NCI-H187 (cell line): ENCODE results near the gene SPEF2.
"Not testable (repeated sequence)": the region's sequence is repeated elsewhere in the genome, so short reads cannot be mapped to it uniquely, and the experiment has no call there.

Source experiments
- DNase-seq, 2 experiments: peaks; one replicate each; lab custom pipeline; 2025; lab: John Stamatoyannopoulos, UW

Gene SPEF2

GRCh38 chr5:35823347-35824098 is 205.9 kb downstream of the SPEF2 start:
- no peak for DNase-seq

GRCh38 chr5:35826056-35826455 is 208.4 kb downstream of the SPEF2 start:
- DNase-seq, result no peak

- DNase-seq, result no peak
Measured at GRCh38 chr5:35826554-35826953, 208.9 kb downstream of the SPEF2 start.

- DNase-seq, result no peak
Measured at GRCh38 chr5:35828082-35828598, 210.5 kb downstream of the SPEF2 start.

- no peak for DNase-seq
Measured at GRCh38 chr5:35830587-35830986, 212.9 kb downstream of the SPEF2 start.

- DNase-seq, result no peak
Measured at GRCh38 chr5:35832762-35833161, 215.1 kb downstream of the SPEF2 start.

GRCh38 chr5:35833224-35833623 is 215.6 kb downstream of the SPEF2 start:
- no peak for DNase-seq

- no peak for DNase-seq
Measured at GRCh38 chr5:35835796-35836742, 218.4 kb downstream of the SPEF2 start.

- DNase-seq, result no peak
Measured at GRCh38 chr5:35838370-35839042, 220.8 kb downstream of the SPEF2 start.

GRCh38 chr5:35842856-35843255 is 225.2 kb downstream of the SPEF2 start:
- no peak for DNase-seq

- not testable (repeated sequence) for DNase-seq
Measured at GRCh38 chr5:35845508-35845907, 227.8 kb downstream of the SPEF2 start.

- no peak for DNase-seq
Measured at GRCh38 chr5:35847491-35847890, 229.8 kb downstream of the SPEF2 start.

- DNase-seq, result no peak
Measured at GRCh38 chr5:35847961-35848360, 230.3 kb downstream of the SPEF2 start.

- DNase-seq, result no peak
Measured at GRCh38 chr5:35849860-35850259, 232.2 kb downstream of the SPEF2 start.

GRCh38 chr5:35850967-35851680 is 233.5 kb downstream of the SPEF2 start:
- no peak for DNase-seq

- no peak for DNase-seq
Measured at GRCh38 chr5:35852084-35852734, 234.5 kb downstream of the SPEF2 start.

GRCh38 chr5:35852773-35853172 is 235.1 kb downstream of the SPEF2 start:
- DNase-seq, result no peak

- DNase-seq, result no peak
Measured at GRCh38 chr5:35853631-35854030, 236.0 kb downstream of the SPEF2 start.

- DNase-seq, result no peak
Measured at GRCh38 chr5:35854248-35854647, 236.6 kb downstream of the SPEF2 start.

- no peak for DNase-seq
Measured at GRCh38 chr5:35855187-35855586, 237.5 kb downstream of the SPEF2 start.

- DNase-seq, result not testable (repeated sequence)
Measured at GRCh38 chr5:35856186-35856764, 238.6 kb downstream of the SPEF2 start.
